ENCODE measurements around the gene ARL4A.

Gene ARL4A

DNA sequence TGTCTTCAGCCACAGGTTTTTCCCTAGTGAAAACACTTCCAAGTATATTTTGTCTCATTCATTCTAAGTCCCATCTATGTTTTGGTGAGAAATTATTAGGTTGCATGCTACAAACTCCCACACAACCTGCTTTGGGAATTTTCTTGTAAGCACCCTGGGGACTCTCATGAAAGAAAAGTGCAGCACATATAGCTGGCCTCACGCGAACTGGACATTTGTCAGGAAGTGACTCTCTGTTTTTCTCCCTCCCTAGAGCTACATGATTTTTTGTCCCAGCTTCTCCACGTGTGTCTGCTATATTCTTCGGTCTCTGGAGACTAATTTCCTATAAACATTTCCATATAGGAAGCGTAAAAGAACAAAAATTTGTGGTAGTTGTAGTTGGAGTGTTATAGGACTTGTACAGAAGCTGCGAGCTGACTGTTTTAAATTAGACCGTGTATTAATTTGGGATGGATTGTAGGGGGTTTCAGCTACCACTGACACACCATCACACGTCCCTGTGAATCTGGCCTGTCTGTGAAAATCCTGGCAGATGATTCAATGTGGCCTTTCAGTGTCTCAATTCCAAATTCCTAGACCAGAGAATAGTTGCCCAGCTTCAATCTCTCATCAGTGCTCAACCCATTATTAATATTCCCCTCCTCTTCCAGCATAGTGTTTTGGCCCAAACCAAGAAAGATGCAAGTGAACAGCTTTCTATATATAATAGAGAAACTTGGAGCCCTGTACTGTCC lies 40.2 kb downstream of the ARL4A start:
- DNase-seq = no peak

DNA sequence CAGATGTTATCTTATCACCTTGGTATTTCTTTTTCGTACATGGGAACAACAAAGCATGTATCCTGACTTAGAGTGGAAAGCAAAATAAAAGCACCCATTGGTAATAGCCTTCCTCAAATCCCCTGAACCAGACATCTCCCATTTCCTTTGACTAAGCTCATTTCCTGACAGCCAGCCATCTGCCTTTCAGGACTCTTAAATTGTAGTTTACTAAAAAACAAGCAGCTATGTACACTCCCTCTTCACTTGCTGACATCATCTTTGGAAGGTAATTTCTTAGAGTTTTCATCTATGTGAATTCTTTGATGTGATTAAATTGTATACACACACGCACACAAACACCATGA lies 40.7 kb downstream of the ARL4A start:
- peak; percentile 68 for DNase-seq

DNA sequence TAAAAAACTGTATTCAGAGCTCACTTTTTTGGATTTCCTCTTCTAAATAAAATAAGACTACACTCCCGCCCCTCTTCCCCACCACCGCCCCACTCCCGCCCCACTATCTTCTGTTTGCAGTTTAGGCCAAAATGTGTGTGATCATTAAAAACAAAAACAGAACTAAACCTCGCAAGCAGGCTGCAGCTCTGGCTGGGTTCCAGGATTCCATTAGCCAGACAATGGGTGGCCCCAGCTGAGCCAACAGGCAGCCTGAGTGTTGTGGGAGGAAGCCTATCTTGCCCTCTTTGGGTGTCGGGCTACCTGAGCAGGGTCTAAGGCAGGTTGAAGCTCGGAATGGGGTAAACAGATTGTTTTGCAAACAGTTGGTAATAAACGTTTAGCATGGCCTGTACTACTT lies 41.7 kb downstream of the ARL4A start:
- DNase-seq = peak; percentile 95

DNA sequence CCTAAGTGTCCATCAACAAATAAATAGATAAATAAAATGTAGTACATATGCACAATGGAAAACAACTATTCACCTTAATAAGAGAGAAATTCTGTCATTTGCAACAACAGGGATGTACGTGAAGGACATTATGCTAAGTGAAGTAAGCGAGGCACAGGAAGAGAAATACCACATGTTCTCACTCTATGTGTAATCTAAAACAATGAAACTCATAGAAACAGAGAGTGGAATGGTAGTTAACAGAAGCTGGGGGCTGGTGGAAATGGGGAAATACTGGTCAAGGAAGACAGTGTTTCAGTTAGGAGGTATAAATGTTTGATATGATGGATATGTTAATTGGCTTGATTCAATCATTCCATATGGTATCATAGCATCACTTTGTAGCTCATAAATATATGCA lies 43.1 kb downstream of the ARL4A start:
- DNase-seq = no peak

DNA sequence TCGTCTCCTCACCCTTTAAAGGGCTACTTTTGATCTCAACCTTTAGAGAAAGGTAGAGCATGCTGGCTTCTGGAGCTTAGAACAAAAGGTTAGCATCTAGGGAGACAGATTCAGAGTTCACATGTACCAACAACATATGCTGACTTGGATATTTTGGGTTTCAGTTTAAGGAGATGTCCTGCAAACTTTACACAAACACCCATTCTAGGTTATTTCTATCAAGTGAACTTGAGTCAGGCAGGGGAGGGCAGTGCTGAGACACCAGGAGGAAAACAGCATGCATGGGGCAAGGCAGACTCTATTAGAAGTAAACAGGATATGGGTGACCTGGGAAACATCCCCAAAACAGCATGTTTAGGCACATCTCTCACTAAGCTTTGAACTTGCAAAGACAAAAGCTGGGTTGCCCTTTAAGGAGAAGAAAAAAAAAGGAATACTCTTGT lies 43.8 kb downstream of the ARL4A start:
- peak; percentile 16 for DNase-seq

DNA sequence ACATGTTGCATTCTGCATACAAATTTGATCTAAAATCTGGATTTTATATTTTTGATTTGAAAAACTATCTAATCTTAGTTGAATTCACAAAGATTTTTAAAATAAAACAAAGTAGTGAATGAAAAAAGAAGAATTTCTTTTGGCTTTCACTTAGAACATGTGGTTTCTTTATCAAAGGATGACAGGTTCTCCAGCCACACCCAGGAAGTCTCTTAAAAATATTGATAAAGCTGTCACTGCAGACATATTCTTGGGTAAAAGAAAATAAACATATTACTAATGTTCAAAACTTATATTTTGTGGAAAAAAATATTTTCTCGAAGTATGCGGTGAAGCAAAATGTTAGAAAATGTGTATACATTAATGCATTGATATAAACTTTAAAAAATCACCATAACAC lies 44.3 kb downstream of the ARL4A start:
- no peak for DNase-seq

DNA sequence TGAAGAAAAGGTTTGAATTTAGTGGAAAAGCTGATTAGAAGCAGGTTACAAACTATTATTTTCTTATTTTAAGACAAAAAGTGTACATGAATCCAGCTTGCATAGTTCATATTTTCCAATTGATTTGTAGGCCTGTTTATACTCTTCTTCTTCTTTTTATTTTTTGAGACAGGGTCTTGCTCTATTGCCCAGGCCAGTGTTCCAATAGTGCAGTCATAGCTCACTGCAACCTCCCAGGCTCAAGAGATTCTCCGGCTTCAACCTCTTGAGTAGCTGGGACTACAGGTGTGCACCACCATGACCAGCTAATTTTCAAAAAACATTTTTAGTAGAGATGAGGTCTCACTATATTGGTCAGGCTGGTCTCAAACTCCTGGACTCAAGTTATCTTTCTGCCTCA lies 45.0 kb downstream of the ARL4A start:
- no peak for DNase-seq

DNA sequence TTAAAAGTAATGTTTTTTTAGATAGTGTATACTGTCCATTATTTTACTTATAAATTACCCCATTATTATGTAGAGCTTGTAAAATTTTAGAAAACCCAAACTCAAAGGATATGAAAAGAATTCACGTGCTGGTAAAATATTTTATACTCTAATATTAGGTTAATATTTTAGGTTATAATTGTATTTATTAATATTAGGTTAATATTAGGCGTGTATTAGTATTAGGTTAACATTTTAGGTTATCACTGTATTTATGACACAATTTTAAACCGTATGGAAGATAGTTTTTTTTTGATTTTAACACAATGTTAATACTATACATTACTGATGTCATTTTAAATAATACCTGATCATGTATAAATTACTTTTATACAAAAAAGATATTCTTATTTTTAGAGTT lies 48.5 kb downstream of the ARL4A start:
- no peak for DNase-seq

DNA sequence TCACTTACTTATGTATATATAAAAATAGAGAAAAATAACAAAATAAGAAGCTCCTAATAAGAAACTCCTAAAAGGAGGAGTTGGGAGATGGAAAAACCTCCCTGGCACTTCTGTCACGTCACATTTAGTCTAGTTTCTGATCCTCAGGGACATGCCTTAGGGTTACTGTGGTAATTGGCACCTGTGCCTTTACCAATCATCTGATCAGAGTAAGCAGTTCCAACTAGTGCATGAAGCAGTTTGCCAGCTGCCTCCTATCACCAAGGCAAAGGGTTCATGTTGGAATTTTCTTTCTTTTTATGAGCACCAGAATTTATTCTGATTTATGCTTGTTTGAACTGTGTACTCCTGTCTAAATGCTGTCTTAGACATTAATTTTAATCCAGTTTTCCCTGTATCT lies 49.9 kb downstream of the ARL4A start:
- peak; percentile 31 for DNase-seq

DNA sequence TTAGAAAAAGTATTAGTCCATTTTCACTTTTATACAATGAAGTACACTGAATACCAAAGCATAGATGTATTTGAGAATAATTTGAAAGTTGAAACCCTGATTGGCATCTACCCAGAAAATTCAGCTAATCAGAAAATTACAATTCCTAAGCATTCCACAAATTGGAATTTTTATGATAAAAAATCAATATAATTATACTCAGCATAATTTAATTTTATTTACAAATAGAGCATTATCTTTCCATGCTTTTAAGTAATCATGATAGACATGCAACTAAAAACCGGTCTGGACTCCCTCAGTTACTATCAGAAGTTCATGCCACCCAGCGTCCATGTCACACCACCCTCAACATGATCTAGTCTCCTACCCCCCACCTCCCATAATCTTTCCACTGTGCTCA lies 50.4 kb downstream of the ARL4A start:
- no peak for DNase-seq

DNA sequence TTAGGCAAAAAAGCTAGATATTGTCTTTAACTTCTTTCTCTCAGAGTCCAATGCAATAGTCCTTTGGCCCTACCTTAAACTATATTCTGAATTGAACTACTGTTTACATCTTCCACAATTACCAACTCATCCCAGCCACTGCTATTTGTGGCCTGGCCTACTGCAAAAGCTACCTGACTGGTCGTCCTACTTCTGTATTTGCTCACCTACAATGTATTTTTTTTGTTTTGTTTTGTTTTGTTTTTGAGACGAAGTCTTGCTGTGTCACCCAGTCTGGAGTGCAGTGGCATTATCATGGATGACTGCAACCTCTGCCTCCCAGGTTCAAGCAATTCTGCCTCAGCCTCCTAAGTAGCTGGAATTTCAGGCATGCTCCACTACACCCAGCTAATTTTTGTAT lies 51.2 kb downstream of the ARL4A start:
- DNase-seq = no peak
